Measurements from ENCODE around the gene TIGAR.

Gene TIGAR

DNA sequence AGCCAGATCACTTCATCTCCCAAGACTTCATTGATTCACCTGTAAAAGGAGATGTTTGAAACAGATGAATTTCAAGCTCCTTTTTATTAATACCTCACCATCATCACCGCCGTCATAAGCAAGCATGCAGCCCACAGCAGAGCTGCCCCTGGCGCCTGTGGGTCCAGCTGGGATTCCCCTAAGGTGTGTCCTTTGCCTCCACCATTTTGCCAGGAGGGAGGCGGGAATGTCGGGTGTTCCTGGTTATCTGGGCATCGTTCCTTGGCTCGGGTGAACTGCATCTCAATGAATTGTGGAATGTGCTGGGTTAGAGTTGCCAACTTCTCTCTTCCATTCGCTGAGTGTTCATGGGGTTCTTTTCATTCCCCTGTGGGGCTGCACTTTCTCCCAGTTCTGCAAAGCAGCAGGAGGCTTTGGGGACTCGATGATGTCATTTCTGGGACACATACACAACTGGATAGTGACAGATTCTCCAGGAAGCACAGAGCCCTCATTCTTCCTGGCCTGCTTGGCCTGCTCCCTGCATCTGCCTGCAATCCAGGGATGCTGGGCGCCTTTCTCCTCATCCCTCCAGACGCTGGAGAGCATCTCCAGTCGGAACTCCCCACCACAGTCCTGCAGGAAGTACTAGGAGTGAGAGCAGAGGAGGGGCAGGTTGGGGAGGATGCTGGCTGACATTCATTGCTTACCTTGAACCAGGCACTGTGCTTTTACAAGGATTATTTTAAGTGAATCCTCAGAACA is 37.3 kb upstream of the TIGAR start:
- DNase-seq: no peak

DNA sequence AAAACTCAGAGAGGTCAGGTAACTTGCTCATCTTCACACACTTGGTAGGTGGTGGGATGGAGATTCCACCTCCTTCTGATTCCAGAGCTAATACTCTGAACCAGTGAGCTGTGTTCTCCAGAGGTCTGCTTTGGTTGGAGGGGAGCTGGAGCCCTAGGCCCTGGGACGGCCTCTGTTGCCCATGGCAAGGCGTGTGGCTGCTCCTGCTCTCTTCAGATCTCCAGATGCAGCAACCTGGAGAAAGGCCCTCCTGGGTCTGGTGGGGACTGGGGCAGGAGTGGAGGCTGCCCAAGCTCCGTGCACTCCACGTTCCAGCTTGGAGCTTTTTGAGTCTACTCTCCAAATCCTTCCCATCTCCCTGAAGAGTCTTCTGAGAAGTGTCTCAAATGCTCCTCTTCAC is 36.7 kb upstream of the TIGAR start:
- no peak for DNase-seq

DNA sequence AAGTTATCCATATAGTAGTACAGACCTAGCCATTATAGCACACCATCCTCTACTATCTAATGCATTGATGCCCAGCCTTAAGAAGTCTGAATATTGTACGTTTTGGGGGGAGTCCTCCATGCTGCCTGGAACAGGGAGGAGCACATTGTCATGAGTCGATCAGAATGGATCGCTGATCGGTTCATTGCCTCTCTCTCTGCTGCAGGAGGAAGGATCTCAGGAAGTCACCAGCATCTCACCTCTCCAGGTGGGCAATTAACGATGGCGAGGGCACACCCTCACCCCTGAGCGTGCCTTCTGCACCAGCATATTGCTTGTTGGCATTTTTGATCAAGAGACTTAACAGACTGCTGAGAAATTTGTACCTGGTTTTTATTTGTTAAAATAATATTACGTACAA is 35.9 kb upstream of the TIGAR start:
- DNase-seq: no peak

DNA sequence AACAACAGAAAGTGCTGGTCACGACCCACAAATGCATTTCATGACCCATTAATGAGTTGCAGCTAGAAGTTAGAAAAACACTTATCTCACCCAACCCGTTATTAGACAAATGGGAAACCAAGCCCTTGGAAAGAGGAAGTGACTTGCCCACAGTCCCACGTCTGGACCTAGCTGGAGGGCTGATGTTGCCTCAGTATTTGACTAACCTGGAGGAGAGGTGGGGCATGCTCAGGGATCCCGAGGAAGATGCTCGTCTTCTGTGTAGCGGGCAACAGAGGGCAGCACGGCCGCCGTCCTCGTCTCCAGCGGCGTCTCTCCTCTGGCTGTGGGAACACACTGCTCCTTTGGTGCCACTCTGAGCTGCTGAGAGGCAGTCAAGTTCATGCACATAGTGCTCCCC is 34.8 kb upstream of the TIGAR start:
- no peak for DNase-seq

DNA sequence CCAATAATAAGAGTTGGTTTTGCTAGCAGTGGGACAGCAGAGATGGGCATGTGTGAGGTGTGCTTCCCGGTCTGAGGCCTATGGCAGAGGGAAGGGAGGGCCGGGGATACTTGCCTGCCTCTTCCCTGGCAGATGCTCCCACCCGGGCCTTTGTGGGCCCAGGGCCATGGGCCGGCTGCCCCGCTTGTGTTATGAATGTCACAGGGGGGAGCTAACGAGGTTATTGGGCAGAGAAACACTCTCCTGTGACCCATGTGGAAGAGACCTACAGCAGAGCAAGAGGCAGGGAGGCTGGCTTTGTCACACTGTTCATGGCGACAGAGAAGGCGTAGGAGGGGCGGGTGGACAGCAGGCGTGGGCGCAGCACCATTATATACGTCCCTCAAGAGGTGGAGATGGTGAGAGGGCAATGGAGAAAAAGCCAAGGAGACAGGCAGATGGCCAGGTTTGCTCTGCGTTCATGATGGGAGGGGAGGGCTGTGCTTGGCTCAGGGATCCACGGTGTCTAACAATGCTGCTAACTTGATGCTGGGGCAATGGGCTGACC is 34.2 kb upstream of the TIGAR start:
- no peak for DNase-seq

DNA sequence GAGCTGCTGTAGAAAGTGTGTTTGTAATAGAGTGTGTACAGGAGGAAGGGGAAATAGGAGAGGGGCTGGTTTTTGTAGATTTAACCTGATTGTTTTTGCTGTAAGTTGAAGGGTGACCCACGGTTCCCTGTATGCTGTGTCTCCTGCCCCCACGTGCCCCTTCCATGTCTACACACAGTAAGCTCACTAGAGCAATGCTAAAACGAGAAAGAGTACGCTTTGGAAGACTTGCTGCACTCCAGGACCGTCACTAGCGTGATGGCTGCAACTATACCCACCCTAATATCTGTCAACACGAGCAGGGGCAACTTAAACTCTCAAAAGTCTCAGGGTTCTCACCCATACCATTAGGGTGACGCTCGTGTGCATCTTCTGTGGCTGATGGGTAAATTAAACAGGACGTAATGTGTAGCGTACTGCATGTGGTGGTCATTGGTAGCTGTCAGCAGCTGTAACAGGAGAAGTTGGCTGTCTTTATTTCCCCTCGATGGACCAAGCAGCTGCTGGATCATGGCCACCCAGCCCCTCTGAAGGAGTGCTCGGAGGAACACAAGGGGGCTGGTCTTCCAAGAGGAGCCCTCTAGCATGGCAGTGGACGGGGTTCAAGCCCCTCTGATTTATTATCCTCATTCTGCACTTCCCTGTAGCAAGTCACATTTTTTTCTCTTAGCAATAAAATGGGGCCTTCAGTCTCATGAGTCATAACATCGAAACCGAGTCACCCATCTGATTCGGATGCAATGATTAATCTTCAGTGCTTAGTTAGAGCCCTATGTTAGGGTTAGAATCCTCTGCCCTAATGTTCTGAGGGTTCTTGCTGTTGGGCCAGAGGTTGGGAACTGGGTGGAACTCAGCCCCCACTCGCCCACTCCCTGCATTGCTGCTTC is 33.4 kb upstream of the TIGAR start:
- no peak for DNase-seq

DNA sequence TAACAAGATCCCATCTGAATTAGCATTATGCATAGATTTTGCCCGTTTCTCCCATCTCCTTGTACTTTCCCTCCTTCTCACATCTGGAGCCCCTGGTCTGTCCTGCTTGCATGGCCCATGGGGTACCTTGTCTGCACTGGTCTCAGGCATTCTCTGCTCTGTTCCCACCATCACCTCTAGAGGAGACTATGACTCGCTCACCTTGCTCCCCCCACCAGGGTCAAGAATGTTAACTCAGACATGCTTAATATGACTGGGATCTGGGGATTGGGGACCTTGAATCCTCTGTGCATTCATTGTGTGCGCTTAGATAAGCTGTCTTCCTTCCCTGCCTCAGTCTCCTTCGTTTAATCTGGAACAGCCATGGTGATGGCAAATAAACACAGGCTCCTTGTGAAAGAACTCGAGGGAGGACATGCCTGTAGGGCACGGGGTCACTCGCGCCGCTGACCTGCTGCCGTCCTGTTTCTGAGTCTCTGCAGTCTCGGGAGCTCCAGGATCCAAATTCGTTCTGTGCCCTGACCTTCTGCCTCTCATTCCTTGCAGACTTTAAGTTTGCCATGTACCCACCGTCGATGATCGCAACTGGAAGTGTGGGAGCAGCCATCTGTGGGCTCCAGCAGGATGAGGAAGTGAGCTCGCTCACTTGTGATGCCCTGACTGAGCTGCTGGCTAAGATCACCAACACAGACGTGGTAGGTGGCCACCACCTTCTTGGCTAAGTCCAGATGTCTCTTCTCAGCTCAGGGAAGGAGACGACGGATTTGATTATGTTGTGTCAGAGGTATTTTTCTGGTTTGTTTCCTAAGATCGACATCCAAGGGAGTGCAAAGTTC is 32.5 kb upstream of the TIGAR start:
- DNase-seq: no peak

DNA sequence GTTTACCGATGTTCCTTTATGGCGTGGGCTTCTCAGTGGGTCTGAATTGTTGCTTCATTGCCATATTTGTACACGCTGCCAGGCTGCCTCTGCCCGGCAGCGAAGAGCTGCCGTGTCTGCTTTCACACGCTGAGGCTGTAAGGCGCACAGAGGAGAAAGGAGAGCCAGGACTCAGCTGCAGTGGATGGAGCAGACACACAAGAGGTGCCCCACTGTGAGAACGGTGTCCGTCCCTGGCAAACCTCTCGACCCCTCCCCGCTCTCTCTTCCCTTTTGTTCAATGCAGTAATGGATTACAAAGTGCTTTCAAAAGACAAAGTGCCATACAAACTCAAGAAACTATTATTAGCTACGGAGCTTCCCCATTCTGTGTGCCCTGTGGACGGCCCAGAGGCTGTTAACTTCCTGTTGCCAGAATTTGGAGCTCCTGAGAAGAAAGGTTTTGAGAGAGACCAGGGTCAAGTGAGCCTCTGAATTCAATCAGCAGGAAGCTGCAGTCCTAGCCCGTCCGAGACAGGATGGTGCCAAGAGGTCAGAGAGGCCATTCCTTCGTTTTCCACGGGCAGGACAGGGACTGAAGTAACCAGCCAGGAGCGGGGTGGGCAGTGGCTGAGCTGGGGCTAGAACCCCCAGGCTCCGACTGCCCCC is 31.7 kb upstream of the TIGAR start:
- no peak for DNase-seq

DNA sequence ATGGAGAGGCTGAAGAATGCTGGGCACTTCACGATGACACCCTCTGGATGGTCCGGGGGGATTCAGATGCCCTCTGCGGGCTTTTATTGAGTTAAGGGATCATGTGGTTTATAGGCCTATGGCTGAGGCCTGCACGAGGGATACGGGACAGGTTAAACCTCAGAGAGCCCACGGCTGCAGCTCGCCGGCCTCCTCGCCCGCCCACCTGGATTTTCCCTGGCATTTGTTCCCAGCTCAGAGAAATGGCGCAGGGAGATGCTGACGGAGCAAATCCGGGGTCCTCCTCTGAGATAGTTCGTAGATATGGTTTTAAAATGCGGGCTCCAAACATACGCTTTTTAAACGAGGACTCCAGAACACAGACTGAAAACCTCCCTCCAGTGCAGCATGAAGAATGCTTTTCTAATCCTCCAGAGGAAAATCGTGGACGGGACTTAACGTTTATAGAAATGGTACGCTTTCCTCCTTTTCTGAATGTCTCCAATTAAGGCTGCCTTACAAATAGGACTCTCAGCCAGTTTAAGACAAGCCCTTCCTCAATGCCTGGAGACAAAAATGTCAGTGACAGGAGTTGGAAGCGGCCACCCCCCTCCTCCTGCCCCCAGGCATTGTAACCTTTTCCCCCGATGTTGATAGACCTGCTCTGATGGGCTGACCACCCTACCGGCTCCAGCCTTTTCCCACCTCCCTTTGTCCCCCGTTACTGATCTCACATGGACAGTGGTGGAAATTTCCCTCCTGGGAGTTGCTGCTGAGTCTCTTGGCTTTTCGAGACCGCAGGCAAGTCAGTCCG is 30.8 kb upstream of the TIGAR start:
- DNase-seq: no peak

DNA sequence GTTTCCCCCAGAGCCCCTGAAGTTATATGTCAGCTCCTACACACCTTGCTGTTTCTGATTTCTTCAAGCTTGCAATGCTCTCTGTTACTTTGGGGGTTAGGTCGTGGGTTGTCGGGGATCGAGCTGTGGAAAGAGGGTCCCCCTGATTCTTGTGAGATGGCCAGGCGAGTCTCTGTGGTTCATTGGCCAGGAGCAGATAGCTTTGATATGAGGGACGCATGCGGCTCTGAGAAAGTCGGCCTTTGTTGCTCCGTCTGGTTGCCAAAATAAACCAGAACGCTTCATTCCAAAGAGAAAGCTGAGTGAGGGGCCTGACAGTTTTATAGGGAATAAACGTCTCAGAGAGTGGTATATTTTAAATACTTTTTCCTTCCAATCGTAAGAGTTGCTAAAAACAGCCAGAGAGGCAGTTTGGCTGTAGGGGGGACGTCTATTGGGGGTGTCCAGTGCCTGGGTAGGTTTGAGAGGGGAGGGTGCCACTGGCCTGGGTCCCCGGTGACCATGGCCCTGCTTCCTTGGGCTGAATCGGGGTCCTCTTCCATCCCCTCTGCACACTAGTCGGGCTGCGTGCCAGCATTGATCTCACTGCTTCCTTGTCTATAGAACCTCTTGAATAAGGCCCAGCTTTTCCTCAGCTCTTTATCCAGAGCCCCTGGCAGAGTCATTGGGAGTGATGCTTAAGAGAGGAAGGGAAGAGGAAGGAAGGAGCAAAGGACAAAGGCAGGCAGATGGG is 28.5 kb upstream of the TIGAR start:
- no peak for DNase-seq

DNA sequence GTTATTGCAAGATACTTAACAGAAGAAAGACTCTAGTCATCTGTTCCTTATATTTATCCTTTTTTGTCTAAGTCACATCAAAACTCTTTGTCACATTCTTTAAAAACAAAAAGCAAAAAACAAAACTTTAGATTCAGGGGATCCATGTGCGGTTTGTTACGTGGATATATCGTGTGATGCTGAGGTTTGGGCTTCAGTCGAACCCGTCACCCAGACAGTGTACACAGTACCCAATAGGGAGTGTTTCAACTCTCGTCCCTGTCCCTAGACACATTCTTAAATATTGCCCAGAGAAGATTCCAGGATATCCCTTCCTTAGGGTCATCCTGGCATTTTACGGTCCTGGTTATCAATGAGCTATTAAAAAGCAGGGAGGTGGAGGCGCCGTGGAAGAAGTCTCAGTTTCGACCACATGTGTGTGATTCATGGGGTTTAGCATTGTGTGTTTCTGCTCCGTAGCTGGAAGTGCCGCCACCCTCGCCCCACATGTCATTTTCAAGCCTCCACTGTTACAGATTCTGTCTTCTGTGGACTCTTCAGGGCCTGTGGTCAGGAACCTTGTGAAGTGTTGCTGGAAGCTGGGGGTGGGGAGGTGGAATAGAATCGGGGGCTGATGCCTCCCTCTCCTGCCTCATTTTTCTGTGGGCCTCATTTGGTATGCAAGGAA is 27.6 kb upstream of the TIGAR start:
- peak; percentile 38 for DNase-seq

DNA sequence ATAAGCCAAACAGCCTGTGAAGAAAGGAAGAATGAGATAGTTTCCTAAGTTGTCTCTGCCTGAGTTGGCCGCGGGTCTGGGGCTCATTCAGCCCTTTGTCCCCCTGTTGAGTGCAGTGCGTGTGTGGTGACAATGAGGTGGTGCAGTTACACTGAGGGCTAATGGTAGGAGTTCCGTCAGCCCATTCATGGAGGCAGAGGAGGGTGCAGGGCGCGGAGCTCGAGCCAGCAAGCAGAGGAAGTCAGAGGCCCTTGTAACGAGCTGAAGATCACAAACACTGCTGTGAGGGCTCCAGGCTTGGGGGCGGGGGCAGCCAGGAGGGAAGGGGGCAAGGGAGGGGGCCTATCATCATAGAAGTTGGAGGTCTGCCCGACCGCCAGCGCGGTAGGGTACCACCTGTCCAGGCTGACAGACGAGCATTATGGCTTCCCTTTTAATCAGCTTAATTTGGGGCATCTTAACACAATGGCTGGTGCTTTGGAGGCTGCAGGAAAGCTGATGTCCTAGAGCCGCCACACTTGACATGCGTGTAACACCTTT is 27.0 kb upstream of the TIGAR start:
- peak; percentile 41 for DNase-seq

DNA sequence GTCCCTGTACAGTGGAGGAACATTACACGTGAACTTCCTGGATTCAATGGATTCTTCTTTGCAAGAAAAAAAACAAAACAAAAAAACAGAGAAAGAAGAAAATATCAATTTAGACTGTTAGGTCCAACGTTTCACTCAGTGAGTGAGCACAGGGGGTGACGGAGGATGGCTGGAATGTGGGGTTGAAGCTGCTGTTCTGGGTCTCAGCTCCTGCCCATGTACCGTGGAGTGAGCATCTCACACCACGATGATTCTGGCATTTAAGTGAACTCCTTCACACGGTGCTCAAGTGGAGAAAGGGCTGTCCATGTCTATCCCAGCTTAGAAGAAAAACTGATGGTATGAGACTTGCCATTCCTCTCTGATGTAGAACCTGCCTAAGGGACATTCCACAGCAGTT is 24.3 kb upstream of the TIGAR start:
- DNase-seq: no peak

DNA sequence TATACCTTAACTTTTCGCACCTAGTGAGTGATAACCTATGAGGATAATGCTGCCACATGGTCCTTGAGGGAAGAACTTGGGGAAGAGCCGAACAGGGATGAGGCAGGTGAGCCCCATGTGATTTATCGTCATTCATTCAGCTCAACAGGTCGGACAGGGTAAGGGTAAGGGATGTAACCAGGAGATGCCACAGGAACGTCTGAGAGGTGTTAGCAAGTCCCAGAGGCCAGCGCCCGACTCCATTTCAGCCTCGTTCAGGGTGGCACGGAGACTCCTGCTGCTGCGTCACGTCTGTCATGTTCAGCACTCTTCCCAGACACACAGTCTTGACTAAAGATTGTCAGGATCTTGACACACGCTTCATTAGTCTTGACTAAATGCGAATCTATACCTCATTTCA is 23.4 kb upstream of the TIGAR start:
- DNase-seq: no peak

DNA sequence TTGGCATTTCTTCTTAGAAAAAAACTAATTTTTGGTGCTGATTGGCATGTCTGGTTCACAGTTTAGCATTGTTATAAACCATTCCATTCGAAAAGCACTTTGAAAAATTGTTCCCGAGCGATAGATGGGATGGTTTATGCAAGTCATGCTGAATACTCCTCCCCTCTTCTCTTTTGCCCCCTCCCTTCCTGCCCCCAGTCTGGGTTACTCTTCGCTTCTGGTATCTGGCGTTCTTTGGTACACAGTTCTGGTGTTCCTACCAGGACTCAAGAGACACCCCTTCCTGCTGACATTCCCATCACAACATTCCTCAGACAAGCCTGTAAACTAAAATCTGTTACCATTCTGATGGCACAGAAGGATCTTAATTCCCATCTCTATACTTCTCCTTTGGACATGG is 20.1 kb upstream of the TIGAR start:
- DNase-seq: no peak

DNA sequence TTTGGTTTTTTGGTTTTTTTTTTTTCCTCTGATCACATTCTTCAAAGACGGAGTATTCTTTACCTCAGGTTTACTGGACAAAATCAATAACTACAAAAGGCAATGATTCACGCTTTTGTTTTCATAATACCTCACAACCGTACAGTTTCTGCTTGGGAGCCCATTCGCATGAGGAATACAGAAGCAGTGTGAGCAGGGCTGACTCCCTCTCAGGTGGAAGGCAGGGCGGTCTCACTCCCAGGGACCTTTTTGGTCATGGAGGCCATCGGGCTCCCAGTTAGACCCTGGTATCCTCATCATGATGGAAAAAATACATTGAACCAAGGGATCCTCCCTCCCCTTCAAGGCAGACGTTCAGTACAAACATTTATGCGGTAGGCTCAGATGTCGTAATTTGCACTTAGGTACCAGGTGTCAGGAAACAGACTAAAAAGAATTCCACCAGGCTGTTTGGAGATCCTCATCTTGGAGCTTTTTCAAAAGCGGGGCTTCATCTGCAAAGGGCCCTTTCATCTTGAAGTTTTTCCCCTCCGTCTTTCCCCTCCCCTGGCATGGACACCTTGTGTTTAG is 19.0 kb upstream of the TIGAR start:
- no peak for DNase-seq

DNA sequence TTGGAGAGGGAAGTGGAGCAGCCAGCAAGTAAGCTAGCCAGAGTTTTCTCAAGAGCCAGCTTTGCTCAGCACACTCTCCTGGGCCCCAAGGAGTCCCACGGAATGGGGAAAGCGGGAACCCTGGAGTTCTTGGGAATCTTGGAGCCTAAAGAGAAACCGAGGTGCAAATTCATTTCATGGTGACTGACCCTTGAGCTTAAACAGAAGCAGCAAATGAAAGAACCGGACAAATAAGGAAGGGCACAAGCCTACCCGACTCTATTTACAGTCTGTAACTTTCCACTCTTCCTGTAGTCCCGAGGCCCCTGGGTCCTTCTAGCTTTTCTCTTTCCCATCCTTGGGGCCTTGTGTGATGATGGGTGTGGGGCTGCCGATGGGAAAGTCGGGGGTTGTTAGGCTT is 18.1 kb upstream of the TIGAR start:
- no peak for DNase-seq

DNA sequence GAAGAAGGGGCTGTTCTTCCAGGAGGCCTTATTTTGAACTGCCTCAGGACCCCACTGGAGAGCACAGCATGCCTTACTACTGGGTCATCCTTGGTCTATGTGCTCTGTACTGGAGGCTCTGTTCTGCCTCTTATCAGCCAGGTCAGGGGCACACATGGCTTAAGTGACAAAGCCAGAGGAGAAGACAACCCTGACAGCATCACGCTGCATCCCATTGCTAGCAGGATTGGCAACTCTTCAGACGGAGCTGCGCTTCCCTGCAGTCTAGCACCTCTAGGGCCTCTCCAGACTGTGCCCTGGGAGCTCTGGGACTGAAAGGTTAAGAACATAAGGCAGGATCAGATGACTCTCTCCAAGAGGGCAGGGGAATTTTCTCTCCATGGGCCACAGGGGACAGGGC is 17.3 kb upstream of the TIGAR start:
- no peak for DNase-seq

DNA sequence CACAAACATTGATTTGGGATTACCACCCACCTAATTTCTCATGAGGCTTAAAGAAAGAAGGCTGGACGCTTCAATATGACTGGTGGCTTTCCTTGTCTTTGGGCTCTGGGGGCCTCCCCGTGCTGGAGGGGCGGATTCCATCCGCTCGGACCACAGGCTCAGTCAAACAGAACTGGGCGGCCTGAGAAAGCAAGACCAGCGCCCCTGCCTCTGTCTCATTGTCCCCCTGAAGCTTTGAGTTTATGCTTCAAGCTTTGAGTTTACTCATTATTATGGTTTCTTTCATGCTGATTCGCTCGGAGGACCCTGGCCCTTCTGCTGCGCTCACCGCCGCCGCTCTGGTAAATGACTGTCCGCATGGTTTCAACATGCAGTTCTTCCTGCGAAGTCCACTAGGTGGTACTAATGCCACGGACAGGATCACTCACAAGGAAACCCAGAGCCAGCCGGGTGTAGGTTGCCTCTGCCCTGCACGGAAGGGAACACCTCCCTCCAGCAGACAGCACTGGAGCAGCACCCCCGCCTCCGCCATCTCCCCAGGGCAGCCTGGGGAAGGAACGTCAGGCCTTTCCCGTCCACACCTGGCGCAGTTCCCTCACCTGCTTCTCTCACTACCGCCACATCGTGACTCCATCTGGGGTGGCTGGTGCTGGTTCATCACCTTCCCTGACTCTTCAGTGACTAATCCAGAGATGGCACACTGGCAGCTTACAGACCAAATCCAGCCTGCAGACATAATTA is 13.2 kb upstream of the TIGAR start:
- DNase-seq: no peak
